ENCODE data around the gene HPSE2. TPM values are rescaled to one million over a fixed set of nuclear protein-coding genes. Genes with fewer than 3 reads are reported as not detected.

The HPSE2 gene
- total RNA-seq, 4 donors from 2014 or later = not detected

GRCh38 chr10:98572594-98572993, 663.1 kb downstream of the HPSE2 start:
- no peaks in the 10 kb centered on the region for H3K9me3 ChIP-seq
- H3K27me3 ChIP-seq = no peaks in the 10 kb centered on the region
- H3K27ac ChIP-seq = no peak overlapping the region
- 70 to 74% methylated on average over 5 of the region's 5 CpGs for WGBS, 2 donors
- H3K36me3 ChIP-seq = no peaks in the 10 kb centered on the region
- H3K4me3 ChIP-seq (replicated peaks in 1 of 3) = no peak overlapping the region
- intact Hi-C loops (cut with DNase I) = no loop called here
- no peak for DNase-seq
- H3K4me1 ChIP-seq = no peaks in the 10 kb centered on the region
- TF ChIP-seq POLR2A (IDR thresholded peaks at IDR 0.05) (no peak), CTCF (IDR thresholded peaks at IDR 0.05) (no peak)

- TF ChIP-seq CTCF (IDR thresholded peaks at IDR 0.05) (no peak), POLR2A (IDR thresholded peaks at IDR 0.05) (no peak)
- H3K27ac ChIP-seq = no peak overlapping the region
- 77 to 84% methylated on average over 5 of the region's 5 CpGs for WGBS, 2 donors
- H3K27me3 ChIP-seq = no peaks in the 10 kb centered on the region
- no peaks in the 10 kb centered on the region for H3K36me3 ChIP-seq
- no peak overlapping the region for H3K4me3 ChIP-seq (replicated peaks in 1 of 3)
- no peaks in the 10 kb centered on the region for H3K4me1 ChIP-seq
- DNase-seq = no peak
- no peaks in the 10 kb centered on the region for H3K9me3 ChIP-seq
- intact Hi-C loops (cut with DNase I) = no loop called here
Observed at GRCh38 chr10:98570834-98571233, 664.8 kb downstream of the HPSE2 start.

GRCh38 chr10:98569853-98570252, 665.8 kb downstream of the HPSE2 start:
- intact Hi-C loops (cut with DNase I) = no loop called here
- Histone ChIP-seq H3K4me3 (replicated peaks in 1 of 3) (no peak overlapping the region), H3K27ac (no peak overlapping the region), H3K27me3 (no peaks in the 10 kb centered on the region), H3K36me3 (no peaks in the 10 kb centered on the region), H3K4me1 (no peaks in the 10 kb centered on the region), H3K9me3 (no peaks in the 10 kb centered on the region)
- TF ChIP-seq CTCF (IDR thresholded peaks at IDR 0.05) (no peak), POLR2A (IDR thresholded peaks at IDR 0.05) (no peak)
- no peak for DNase-seq

- DNase-seq = no peak
- 75 to 80% methylated on average over 2 of the region's 2 CpGs for WGBS, 2 donors
- Histone ChIP-seq H3K4me3 (replicated peaks in 1 of 3) (no peak overlapping the region), H3K4me1 (no peaks in the 10 kb centered on the region), H3K36me3 (no peaks in the 10 kb centered on the region), H3K27me3 (no peaks in the 10 kb centered on the region), H3K27ac (no peak overlapping the region), H3K9me3 (no peaks in the 10 kb centered on the region)
- TF ChIP-seq POLR2A (IDR thresholded peaks at IDR 0.05) (no peak), CTCF (IDR thresholded peaks at IDR 0.05) (no peak)
- intact Hi-C loops (cut with DNase I) = no loop called here
Observed at GRCh38 chr10:98568551-98568950, 667.1 kb downstream of the HPSE2 start.

- no peaks in the 10 kb centered on the region for H3K9me3 ChIP-seq
- TF ChIP-seq POLR2A (IDR thresholded peaks at IDR 0.05) = no peak
- TF ChIP-seq CTCF (IDR thresholded peaks at IDR 0.05) = no peak
- H3K4me1 ChIP-seq = no peaks in the 10 kb centered on the region
- WGBS, 2 donors = 51 to 62% methylated on average over 4 of the region's 4 CpGs
- no peak overlapping the region for H3K4me3 ChIP-seq (replicated peaks in 1 of 3)
- no peaks in the 10 kb centered on the region for H3K27me3 ChIP-seq
- H3K27ac ChIP-seq = no peak overlapping the region
- intact Hi-C loops (cut with DNase I) = no loop called here
- H3K36me3 ChIP-seq = no peaks in the 10 kb centered on the region
- no peak for DNase-seq
Observed at GRCh38 chr10:98567391-98568133, 668.1 kb downstream of the HPSE2 start.
